Fibroblast of gingiva (primary cell): ENCODE measurements around the gene RFC4.
A peak's percentile ranks its signal among the peaks of the same experiment; 100 is the strongest.
"Not testable (repeated sequence)": the region's sequence is repeated elsewhere in the genome, so short reads cannot be mapped to it uniquely, and the experiment has no call there.

Source experiments
- DNase-seq: peaks from one replicate; pipeline ENCODE4 v3.0.0-alpha.2; 2011; ENCODE audit warnings: low read depth

The RFC4 gene

DNA sequence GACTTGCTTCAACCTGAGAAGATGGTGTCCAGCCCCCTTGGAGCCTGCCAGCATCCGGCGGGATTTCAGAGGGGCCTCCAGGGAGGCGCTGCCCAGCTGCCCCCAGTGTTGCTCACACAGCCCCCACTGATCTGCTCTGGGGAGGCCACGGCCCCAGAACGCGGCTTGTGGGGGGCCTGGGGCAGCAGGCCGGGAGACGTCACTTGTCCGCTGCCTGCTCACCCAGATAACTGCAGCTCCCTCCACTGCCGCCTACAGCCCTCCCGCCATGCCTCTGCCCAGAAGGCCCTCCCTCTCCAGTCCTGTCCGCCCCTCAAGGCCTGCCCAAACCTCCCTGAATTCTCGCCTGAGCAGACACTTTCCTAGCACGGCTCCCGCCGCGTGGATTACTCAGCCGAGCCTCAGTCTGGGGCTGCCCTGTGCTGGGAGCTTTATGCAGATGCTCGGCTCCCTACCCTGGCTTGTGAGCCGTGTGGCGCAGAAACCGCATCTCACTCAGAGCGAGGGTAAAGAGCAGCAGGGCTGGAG, 19.1 kb upstream of the RFC4 start:
- DNase-seq: peak; percentile 55

DNA sequence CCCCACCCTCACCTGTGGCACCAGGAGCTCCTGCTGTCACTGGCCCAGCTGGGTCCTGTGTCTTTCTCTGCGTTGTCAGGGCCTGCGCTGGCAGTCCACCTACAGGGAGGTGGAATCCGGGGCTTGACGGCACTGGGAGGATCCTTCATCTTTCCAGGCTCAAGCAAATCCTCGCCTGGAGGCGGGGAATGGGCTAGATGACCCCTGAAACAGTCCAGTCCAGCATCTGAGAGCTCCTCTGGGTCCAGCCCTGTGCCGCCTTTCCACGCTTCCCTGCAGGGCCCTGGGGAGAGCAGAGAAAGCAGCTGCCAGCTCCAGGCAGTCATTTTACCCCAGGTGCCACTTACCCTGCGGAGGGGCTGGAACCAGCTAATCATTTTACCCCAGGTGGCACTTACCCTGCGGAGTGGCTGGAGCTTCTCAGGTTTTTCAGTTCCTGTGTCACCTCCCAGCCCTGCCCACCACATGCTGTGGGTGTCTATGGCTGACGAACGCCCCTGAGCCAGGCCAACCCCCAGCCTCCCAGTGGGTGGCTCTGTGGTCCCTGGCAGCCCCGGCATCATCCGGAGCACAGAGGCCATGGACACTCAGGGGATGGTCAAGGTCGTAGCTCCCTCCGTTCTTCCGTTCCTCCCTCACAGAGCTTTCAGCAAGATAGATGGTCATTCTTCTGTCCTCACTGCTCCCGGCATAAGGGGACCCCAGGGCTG, 18.3 kb upstream of the RFC4 start:
- DNase-seq: no peak

DNA sequence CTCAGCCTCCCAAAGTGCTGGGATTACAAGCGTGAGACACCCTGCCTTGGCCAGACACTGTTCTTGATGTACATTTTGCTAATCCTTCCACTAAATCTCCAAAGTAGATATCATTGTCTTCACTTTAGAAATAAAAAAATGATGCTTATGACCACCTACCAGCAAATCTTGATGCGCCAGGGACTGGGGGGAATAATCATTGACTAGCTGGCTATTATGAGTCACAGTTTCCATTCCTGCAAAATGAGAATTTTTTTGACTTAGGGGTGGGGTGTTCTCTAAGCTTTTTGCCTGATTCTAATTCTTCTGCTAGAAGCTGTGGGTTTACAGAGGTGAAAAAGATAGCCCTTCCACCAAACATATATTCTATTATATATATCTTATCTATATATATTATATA, 17.1 kb upstream of the RFC4 start:
- peak; percentile 15 for DNase-seq

DNA sequence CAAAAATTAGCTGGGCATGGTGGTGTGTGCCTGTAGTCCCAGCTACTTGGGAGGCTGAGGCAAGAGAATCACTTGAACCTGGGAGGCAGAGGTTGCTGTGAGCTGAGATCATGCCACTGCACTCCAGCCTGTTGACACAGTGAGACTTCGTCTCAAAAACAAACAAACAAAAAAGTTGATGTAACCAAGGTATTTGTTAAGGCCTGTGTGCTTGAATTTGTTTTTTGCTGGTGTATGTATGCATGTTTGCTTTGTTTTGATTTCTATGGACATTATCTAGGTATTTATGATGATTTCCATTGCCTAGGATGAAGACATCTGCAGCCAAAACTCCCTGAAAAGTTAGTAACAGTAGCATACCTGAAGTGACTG, 16.1 kb upstream of the RFC4 start:
- DNase-seq: not testable (repeated sequence)

DNA sequence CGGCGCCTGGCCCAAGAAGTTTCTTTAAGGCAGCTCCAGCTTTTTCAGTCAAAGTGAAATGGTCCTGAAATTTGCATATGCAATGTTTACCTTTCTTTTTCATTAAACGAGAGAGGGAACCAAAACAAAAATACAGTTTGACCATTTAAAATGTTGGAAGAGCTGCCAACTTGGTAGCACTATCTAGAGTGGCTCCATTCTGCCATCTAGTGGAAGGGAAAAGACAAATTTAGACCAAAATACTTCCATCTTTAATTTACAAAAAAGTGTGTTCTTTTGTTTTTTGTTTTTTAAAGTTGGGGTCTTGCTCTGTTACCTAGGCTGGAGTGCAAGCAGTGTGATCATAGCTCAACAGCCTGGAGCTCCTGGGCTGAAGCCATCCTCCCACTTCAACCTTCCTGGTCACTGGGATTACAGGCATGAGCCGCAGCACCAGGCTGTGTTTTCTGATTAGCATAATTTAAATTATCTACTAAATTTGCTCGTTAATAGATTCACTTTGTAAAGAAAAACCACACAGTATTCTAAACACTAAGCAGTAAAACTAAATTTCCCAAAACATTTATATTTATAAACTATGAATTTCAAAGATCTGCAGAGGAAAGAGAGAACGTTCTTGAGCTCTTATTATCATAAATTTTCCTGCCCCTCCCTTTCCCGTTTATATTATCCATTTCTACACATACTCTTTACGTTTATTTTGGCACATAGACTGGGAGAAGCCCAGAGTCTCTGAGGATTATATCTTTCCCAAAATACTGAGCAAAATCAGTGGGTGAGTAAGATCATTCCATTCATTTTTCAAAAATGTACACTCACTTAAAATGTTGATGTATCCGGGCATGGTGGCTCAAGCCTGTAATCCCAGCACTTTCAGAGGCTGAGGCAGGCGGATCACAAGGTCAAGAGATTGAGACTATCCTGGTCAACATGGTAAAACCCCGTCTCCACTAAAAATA, 15.4 kb upstream of the RFC4 start:
- DNase-seq: peak; percentile 78

DNA sequence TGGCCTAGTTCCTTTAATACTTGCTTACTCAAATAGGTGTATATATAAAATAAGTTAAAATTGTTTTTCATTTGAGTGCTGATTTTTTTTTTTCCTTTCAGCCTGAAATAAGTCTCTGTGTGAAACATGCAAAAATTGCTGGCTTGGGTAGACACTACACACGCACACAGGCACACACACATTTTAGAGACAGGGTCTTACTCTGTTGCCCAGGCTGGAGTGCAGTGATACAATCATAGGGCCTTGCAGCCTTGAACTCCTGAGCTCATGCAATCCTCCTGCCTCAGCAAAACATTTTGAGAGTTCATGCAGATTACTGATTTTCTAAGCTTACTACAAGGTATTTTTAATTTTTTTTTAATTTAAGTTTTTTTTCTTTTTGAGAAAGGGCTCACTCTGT, 12.7 kb upstream of the RFC4 start:
- DNase-seq: no peak

DNA sequence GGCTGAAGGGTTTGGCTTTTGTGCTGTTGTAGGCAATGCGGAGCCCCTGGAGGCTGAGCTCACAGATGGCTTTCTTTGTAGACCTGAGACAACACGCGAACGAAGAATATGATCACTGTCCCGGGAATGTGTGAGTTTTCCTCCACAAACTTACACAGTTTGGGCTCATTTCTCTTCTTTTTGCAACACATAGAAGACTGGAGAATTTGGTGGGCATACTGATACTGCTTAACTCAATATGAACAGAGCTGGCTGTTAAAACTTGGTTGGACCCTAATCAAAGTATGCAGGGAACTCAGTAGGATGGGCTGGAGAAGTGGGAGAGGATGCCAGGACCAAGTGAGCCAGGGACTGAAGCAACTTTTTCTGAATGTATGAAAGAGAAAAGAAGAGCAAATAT, 12.2 kb upstream of the RFC4 start:
- no peak for DNase-seq

DNA sequence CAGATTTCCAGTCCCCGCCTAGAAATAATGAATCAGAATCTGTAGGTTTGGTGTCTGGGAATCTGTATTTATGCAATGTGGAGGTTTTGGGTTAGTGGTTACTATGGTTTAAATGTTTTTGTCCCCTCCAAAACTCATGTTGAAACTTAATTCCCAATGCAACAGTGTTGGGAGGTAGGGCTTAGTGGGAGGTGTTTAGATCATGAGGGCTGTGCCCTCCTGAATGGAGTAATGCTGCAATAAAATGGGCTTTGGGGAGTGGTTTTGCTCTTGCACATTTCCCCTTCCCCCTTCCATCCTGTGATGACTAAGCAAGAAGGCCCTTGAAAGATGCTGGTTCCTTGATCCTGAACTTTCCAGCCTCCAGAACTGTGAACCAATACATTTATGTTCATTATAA, 9.2 kb upstream of the RFC4 start:
- DNase-seq: peak; percentile 58

DNA sequence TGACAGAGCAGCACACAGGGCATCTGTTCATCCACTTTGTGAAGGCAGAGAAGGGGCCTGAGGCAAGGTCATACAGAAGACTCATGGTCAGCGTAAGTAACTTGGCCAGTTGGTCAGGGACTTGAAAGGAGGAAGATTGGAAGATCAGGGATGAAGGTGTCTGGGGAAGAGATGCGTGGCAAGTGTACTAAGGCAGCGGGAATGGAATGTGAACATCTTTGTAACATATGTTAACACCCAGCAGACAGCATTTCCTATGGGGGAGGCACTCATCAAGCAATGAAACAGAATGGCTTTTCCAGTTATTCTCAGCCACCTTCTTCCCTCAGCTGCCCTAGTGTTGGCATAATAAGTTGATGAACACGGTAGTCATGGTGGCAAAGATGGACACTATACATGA, 7.8 kb upstream of the RFC4 start:
- no peak for DNase-seq

DNA sequence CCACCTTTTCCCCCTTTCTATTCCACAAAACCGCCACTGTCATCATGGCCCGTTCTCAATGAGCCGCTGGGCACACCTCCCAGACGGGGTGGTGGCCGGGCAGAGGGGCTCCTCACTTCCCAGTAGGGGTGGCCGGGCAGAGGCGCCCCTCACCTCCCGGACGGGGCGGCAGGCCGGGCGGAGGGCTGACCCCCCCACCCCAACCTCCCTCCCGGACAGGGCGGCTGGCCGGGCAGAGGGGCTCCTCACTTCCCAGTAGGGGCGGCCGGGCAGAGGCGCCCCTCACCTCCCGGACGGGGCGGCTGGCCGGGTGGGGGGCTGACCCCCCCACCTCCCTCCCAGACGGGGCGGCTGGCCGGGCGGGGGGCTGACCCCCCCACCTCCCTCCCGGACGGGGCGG, 5.0 kb upstream of the RFC4 start:
- not testable (repeated sequence) for DNase-seq

DNA sequence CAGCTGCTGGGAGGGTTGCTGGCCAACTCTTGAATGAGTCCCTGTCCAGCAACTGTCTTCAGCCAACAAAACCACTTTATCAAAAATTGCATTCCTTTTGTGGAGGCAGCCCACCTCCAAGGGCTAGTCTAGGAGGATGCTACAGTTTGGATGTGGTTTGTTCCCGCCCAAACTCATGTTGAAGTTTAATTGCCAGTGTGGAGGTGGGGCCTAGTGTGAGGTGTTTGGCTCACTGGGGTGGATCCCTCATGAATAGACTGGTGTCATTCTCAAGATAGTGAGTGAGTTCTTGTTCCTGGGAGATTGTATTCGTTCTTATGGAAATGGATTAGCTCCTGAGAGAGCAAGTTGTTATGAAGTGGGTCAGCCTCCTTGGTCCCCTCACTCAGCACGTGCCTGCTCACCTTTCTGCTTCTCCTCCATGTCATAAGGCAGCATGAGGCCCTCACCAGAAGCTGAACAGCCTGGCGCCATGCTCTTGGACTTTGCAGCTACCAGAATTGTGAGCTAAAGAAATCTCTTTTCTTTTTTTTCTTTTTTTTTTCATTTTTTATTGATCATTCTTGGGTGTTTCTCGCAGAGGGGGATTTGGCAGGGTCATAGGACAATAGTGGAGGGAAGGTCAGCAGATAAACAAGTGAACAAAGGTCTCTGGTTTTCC, 4.2 kb upstream of the RFC4 start:
- DNase-seq: no peak

DNA sequence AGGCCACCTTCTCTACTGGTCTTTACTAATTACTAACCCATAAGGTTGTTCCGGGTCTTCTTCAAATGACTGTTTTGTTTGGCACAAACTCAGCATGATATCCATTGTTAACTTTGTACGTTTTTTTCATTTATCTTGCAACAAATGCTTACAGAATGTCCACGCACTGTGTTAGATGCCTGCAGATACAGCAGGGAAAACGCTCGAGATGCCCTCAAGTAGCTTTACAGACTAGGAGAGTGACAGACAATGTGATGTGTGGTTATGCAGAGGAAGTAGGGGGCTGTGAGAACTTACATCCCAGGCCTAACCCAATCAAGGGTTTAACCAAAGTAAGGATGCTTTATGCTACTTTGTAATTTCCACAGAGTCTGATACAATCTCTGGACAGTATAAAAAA, 949 bp upstream of the RFC4 start:
- no peak for DNase-seq

DNA sequence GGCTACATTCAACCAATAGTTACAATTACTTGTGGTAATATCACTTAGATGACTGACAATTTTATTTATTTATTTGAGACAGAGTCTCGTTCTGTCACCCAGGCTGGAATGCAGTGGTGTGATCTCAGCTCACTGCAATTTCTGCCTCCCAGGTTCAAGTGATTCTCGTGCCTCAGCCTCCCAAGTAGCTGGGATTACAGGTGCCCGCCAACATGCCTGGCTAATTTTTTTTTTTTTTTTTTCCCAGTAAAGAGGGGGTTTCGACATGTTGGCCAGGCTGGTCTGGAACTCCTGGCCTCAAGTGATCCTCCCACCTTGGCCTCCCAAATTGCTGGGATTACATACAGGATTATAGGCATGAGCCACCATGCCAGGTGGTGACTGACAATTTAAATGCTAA, 2.8 kb downstream of the RFC4 start:
- not testable (repeated sequence) for DNase-seq

DNA sequence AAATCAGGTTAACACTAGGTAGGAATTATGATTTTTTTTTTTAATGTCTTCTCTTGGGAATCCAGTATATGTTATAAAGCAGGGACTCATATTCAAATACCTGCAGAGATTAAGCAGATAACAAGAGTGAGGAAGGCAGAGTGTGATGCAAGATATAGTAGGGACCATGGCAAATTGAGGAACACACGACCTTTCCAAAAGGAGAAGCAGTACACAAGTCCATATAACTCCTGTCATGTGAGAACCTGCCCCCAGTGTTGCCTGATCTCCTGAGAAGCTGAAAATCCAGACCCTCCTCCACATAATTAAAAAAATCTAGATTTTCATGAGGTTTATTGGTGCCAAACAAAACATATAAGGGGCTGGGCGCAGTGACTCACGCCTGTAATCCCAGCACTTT, 3.6 kb downstream of the RFC4 start:
- DNase-seq: no peak

DNA sequence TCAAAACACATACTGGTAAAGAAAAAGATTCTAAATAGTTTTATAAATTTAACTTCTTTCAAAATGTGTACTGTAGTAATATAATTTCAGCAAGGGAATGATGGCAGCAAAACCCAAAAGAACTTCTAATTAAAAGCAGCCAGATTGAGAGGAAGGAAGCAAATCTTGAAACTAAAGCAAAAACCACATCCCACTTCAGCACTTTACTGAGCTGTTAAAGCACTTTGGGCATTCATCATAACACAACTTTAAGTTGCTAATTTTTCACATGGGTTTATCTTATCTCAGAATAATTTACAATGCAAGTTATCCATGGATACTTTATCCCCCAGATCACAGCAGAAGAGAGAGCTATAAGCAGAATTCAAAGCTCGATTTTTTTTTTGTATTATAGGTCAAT, 6.0 kb downstream of the RFC4 start:
- no peak for DNase-seq

DNA sequence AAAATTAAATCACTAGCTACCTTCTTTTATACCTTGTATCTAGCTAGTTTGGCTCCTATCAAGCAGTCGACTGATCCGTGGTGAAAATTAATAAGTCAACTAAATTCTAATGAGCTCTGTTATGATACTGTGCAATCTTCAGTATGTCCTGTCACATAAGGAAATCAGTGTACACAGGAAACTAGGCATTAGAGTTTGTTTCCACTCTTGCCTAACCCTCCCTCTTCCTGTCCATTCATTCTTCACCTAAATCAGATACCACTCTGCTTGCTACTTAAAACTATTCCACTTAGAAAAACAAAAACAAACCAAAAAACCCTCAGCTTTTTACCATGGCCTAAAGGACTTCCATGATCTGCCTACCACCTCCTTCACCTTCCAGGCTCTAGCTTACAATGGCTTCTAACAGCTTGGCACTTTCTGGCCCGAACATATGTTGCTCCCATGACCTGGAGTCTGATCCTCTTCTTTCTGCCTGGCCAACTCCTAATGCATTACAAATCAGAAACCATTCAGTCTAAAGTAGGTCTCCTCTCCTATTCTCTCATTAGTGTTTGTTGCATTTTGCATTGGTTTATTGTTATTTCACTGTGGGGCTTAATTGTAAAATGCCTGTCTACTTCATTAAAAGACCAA, 7.9 kb downstream of the RFC4 start:
- no peak for DNase-seq

DNA sequence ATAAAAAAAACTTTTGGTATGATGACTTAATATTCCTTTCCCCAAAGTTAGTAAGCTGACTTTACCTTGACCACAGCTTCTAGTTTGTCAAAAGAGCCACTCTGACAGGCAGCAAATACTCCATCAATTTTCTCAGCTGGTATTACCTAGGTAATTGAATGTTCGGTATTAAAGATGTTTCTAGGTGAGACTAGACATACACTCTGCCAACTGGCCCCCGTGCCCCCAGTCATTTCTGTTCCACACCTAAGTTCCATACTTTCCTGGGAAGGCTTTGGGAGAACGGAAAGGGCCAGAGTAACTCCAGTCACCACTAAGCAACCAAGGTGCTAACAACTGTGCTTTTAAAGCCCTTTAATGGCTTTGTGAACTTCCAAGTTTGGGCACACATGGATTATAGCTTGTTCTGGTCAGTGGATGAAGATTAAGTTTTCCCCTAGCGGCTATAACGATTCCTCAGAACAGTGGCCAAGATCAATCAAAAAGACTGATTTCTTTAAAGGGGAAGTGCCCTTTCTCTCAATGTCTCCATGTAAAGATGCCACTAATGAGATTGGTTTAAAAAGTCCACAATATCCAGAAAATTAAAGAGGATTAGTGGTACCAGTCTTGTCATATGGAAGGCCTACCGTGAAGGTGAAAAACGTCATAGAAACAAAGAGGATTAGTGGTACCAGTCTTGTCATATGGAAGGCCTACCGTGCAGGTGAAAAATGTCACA, 15.9 kb downstream of the RFC4 start:
- peak; percentile 42 for DNase-seq

DNA sequence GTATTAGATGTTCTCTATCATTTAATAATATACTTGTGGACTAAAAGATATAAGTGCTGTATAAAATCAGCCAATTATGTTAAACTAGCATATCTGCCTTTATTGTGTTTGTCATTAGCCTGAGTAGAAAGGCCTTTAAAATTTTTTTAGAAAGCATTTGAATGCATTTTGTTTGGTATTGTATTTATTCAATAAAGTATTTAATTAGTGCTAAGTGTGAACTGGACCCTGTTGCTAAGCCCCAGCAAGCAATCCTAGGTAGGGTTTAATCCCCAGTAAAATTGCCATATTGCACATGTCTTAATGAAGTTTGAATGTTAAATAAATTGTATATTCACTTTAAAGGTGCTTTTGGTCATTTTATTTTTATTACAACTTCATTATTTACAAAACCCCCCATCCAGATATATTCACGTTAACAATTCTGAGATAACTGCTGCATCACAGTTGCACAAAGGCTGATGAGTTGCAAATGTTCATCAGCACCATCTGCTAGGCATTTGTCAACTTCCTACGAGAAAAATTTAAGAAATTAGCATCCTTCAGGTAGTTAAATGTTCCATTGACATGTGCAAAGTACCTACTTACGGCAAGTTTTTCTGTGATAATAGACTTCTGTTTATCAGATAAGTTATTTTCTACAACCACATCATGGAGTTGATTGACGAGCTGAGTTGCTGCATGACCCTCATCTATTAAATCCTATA, 16.6 kb downstream of the RFC4 start:
- DNase-seq: no peak

DNA sequence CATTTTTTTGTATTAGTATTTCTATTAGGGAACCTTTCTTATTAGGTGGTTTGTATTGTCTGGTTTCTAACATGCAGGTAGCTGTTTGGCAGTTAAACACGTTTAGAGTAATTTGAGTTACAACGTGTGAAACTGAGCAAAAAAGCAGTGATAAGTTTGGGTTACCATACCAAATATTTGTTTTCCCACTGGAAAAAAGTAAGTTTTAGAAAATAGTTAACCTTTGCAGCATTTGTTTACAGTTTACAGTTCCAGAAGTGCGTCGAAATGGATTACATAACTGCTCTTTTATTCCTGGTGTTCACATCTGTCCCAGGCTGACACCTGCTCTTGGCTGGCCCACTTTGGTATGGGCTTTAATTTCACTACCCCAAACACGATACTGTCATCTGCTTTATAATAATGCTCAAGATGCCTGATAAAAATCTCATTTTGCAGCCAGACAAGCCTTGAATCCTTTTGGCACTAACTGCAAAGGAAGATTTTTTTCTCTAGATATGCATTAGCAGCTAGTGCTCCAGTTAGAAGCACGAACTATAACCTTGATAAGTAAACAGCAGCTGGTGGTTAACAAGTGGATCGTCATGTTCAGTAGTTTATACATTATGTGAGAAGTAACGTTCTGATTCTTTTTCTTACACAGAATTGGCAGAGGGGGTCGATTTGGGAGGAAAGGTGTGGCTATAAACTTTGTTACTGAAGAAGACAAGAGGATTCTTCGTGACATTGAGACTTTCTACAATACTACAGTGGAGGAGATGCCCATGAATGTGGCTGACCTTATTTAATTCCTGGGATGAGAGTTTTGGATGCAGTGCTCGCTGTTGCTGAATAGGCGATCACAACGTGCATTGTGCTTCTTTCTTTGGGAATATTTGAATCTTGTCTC, 17.6 kb downstream of the RFC4 start:
- no peak for DNase-seq
